NT2/D1 (cell line): ENCODE data around the gene ACACB.

ENCODE experiments used
- DNase-seq: peaks from one replicate; pipeline ENCODE4 v3.0.0-alpha.2; 2011; ENCODE audit warnings: low read depth, low spot score
- H3K27me3 ChIP-seq: 2 replicates; pipeline ENCODE4 v1.6.0; 2011; ENCODE audit warnings: mild to moderate bottlenecking; ENCODE audit not compliant: insufficient read length, insufficient read depth
- H3K36me3 ChIP-seq: 2 replicates; pipeline ENCODE4 v1.6.1; 2011; ENCODE audit warnings: mild to moderate bottlenecking, low read length, mixed read lengths; ENCODE audit not compliant: insufficient read depth, insufficient read length
- H3K4me1 ChIP-seq: 2 replicates; pipeline ENCODE4 v1.5.1; 2011; ENCODE audit not compliant: insufficient read depth, insufficient read length
- H3K4me3 ChIP-seq: 2 replicates; pipeline ENCODE4 v1.5.1; 2011; ENCODE audit warnings: low read depth; ENCODE audit not compliant: insufficient read length
- H3K9ac ChIP-seq: 2 replicates; pipeline ENCODE4 v1.6.0; 2011; ENCODE audit warnings: low read depth; ENCODE audit not compliant: insufficient read length
- H3K9me3 ChIP-seq: 2 replicates; pipeline ENCODE4 v1.5.1; 2011; ENCODE audit warnings: mild to moderate bottlenecking, low read length; ENCODE audit not compliant: insufficient read depth
- SUZ12 ChIP-seq: IDR thresholded peaks from 2 replicates; pipeline ENCODE4 v1.6.1; 2011; ENCODE audit not compliant: insufficient read length, insufficient read depth; ENCODE audit errors: extremely low read depth
- YY1 ChIP-seq: IDR thresholded peaks from 2 replicates; pipeline ENCODE4 v1.6.1; 2011; ENCODE audit not compliant: insufficient read length, insufficient read depth
- ZNF274 ChIP-seq: IDR thresholded peaks from 2 replicates; pipeline ENCODE4 v1.6.1; 2011; ENCODE audit warnings: mild to moderate bottlenecking, low read depth, low read length

The ACACB gene

DNA sequence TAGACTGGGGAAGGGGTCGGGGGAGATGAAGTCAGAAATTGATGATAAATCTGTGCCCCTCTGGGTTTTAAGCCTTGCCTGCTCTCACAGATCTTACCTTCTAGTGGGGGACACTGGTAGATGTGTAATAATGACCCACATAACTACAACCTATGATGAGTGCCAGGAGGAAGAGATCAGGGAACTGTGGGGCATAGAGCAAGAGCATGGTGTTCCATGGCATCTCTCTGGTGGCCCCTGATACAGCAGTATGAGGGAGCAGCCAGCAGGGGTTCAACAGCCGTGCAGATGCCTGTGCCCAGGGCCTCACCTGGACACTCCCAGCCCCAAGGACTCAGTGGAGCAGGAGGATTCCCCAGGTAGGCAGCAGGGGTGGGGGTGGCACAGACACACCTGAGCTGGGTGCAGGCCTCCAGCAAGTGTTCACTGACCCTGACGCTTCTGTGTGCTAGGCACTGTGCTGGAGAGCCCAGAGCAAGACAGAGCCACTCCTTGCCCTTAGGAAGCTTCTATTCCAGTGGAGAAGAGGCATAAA, 5.0 kb downstream of the ACACB start:
- H3K36me3 ChIP-seq, result no peaks in the 10 kb centered on the region
- TF ChIP-seq SUZ12 (no peak), ZNF274 (no peak), YY1 (no peak)
- H3K9me3 ChIP-seq, result no peaks in the 10 kb centered on the region
- no peak overlapping the region for H3K4me3 ChIP-seq
- no peak overlapping the region for H3K9ac ChIP-seq
- no peak for DNase-seq
- H3K4me1 ChIP-seq, result no peaks in the 10 kb centered on the region
- H3K27me3 ChIP-seq, result no peaks in the 10 kb centered on the region

DNA sequence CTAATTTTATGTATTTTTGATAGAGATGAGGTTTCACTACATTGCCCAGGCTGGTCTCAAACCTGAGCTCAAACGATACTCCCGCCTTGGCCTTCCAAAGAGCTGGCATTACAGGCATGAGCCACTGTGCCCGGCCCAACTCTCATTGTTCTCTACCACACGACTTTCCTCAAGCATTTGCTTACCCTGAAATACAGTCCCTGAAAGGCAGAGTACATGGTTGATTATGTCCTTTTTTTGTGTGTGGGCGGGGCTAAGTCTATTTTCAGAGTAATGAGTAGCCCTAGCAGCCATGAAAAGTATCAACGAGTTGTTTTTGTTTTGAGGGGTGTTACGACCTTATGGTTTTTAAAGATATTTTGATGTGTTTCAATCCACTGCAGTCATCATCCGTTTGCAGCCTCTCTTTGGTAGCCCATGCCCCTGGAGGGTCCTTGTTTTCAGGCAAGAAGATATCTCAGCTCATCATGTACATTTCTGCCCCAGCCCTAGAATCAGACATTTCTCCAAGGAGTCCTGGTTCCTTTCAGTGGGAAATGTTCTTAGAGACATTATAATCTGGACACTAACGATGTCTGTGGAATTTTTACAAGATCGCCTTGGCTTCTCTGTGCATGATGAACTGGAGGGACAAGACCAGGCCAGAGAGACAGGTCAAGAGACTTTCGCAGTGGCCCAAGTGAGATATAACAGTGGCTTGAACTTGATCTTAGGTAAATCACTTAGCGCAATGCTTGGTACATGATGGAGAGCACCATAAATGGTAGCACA, 8.7 kb downstream of the ACACB start:
- Histone ChIP-seq H3K36me3 (no peaks in the 10 kb centered on the region), H3K27me3 (no peaks in the 10 kb centered on the region), H3K9ac (no peak overlapping the region), H3K4me1 (no peaks in the 10 kb centered on the region), H3K4me3 (no peak overlapping the region), H3K9me3 (no peaks in the 10 kb centered on the region)
- no peak for DNase-seq
- TF ChIP-seq YY1 (no peak), SUZ12 (no peak), ZNF274 (no peak)

DNA sequence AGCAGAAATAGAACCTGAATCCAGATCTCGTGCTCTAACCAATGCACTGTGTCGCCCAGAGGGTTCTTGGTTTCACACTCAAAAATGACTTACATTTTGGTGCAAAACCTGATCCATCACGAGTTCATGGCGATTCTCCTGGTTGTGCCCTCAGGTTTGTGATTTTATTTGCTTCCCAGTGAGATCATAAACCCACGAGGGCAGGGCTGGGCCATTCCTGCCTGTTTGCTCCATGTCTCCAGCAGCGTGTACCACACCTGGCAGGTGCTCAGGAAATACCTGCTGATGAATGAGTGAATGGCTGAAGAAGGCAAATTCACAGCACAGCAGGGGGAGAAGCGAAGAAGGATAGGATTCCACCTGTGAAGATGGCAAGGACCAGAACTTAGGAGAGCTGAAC, 9.4 kb downstream of the ACACB start:
- Histone ChIP-seq H3K36me3 (no peaks in the 10 kb centered on the region), H3K4me3 (no peak overlapping the region), H3K9me3 (no peaks in the 10 kb centered on the region), H3K27me3 (no peaks in the 10 kb centered on the region), H3K9ac (no peak overlapping the region), H3K4me1 (peaks cover 1% of the 10 kb centered on the region)
- TF ChIP-seq ZNF274 (no peak), YY1 (no peak), SUZ12 (no peak)
- DNase-seq, result no peak

DNA sequence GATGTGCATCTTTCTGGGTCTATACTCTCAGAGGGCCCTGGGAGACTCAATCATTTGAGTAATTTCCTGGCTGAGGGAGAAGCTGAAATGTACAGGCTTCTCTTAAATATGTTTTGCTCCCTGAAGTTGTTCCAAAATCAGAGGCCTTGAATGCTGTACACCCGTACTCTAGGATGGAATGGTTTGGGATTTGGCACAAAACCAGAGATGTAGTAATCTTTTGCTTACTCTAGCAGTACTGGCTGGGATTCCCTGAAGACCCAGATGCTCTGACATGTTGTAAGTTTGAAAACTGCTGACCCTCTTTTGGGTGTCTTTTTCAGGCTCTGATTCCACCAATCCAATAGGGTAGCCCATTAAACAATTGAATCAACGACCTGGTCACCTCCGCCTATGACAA, 10.4 kb downstream of the ACACB start:
- no peak for DNase-seq
- Histone ChIP-seq H3K4me1 (peaks cover 5% of the 10 kb centered on the region), H3K9ac (no peak overlapping the region), H3K4me3 (no peak overlapping the region), H3K27me3 (no peaks in the 10 kb centered on the region), H3K36me3 (no peaks in the 10 kb centered on the region), H3K9me3 (no peaks in the 10 kb centered on the region)
- TF ChIP-seq ZNF274 (no peak), YY1 (no peak), SUZ12 (no peak)

DNA sequence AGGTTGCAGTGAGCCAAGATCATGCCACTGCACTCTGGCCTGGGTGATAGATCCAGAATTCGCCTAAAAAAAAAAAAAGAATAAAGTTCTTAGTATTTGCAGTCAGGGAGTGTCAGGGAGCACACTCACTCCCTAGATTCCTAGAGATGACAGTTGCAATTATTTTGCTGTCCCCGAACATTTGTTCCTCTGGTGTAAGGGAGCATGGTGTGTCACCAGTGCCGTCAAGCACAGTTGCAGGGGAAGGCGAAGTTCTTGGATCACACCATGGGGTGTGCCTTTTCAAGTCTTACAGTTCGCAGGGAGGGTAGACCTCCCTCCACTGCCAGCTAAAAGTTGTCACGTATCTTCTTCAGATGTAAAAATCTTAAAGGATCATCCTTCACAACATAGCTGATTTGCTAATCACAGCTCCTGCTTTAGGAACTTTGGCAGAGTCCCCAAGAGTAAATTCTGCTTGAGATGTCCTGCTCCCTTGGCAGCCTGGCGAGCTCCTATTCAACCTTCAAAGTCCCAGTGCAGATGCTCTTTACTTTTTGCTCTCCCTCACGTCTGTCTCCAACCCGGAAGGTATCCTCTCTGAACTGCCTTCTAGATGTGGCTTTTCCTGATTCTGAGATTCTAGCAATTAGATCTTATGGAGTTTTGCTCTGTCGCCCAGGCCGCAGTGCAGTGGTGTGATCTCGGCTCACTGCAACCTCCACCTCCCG, 11.3 kb downstream of the ACACB start:
- no peak overlapping the region for H3K4me3 ChIP-seq
- peaks cover 5% of the 10 kb centered on the region for H3K4me1 ChIP-seq
- no peaks in the 10 kb centered on the region for H3K9me3 ChIP-seq
- TF ChIP-seq ZNF274, result no peak
- no peak for TF ChIP-seq SUZ12
- TF ChIP-seq YY1, result no peak
- no peaks in the 10 kb centered on the region for H3K27me3 ChIP-seq
- H3K36me3 ChIP-seq, result no peaks in the 10 kb centered on the region
- H3K9ac ChIP-seq, result no peak overlapping the region
- DNase-seq, result no peak

DNA sequence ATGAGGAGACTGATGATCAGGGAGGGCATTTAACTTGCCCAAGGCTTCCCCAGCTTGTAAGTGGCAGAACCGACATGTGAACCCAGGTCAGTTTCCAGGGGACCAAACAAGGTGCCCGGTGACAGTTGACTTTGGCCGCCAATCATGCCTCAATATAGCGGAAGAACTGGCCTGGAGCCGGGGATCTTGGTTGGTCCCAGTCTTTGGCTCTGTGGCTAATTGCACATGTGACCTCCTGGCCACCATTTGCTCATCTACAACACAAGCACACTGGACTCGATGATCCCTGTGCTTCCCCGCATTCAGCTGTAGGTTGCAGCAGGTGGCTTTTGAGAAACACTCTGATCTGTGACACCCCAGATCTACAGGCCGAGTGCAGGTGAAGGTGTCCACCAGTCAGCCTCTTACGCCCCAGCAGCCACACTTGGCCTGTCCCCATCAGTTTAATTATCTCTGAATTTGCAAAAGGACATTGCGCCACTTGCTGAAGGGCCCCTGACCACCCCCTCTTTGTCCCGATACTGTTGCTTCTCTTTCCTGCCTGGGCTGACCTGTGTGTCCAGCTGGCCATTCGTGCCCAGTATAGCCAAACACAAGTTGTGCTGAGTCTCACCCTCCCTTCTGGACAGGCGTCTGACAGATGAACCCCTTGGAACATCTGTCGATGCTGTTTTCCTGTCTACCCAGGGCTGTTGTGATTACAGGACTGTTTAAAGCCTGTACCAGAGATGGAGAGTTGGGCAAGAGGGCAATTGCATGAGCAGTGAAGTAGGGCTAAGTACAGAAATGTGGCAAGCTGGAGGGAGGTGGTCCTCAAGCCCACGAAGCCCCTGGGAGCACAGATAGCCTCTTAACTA, 14.1 kb downstream of the ACACB start:
- no peak for DNase-seq

More for the DNA sequence above, 14.1 kb downstream of the ACACB start:
- Histone ChIP-seq H3K9ac (no peak overlapping the region), H3K27me3 (no peaks in the 10 kb centered on the region), H3K36me3 (no peaks in the 10 kb centered on the region), H3K4me3 (no peak overlapping the region), H3K9me3 (no peaks in the 10 kb centered on the region), H3K4me1 (peaks cover 5% of the 10 kb centered on the region)
- TF ChIP-seq ZNF274, result no peak
- no peak for TF ChIP-seq YY1
- TF ChIP-seq SUZ12, result no peak
